HepG2 (cell line): ENCODE measurements around the gene CHRNA5.

ENCODE experiments used
- CTCF ChIP-seq: sonication (generic); formaldehyde crosslinking; IDR thresholded peaks from 2 replicates; pipeline ENCODE4 v1.5.0; 2020; ENCODE audit warnings: mild to moderate bottlenecking, missing genetic modification reagents, moderate library complexity
- MAX ChIP-seq: IDR thresholded peaks from 2 replicates; pipeline ENCODE4 v1.6.1; 2012; ENCODE audit warnings: inconsistent platforms
- POLR2AphosphoS5 ChIP-seq: IDR thresholded peaks from 2 replicates; pipeline ENCODE4 v1.6.1; 2012; ENCODE audit warnings: low read depth, low read length
- ZNF512 ChIP-seq: sonication (generic); formaldehyde crosslinking; IDR thresholded peaks from 2 replicates; pipeline ENCODE4 v1.4.0; 2020; ENCODE audit warnings: mild to moderate bottlenecking, missing genetic modification reagents

DNA sequence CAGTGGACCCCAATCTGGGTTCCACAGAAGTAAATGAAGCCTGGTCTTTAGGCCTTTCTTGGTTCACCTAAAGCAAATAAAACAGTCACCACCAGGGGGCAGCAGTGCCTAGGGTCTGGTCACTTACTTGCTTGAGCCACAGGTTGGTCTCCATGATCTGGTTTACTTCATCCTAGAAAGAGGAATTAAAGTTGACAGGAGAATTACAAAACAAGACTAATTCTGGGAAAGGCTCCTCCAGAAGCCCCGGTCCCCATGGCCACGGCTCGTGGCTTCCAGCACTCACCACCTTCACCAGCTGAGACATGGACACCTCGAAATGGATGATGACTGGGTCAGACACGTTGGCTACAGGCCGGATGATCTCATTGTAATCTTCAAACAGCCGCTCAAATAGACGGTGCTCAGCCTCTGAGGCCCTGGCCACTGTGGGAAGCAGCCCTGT is 53.2 kb downstream of the CHRNA5 start:
- TF ChIP-seq POLR2AphosphoS5 (no peak), MAX (no peak), CTCF (CRISPR knock-in tag) (peak; percentile 81), ZNF512 (no peak)
